C4-2B (cell line): ENCODE results near the gene GPR26.

Source experiments
- CTCF ChIP-seq: fragments of 450-650 bp; conservative IDR thresholded peaks from 2 replicates; pipeline ENCODE4 v1.5.1; 2017; ENCODE audit warnings: mild to moderate bottlenecking
- ZFX ChIP-seq: fragments of 450-650 bp; IDR thresholded peaks from 2 replicates; pipeline ENCODE4 v1.6.1; 2017

GRCh38 chr10:123726836-123727235 lies 60.7 kb downstream of the GPR26 start:
- TF ChIP-seq CTCF (no peak), ZFX (no peak)
